ENCODE data around the gene PTPRM.

PTPRM gene

GRCh38 chr18:8381821-8382459 lies 814.8 kb downstream of the PTPRM start:
- DNase-seq, result no peak

- DNase-seq, result no peak
Observed at GRCh38 chr18:8385400-8385799, 818.3 kb downstream of the PTPRM start.

- no peak for DNase-seq
Observed at GRCh38 chr18:8386669-8387380, 819.7 kb downstream of the PTPRM start.

DNA sequence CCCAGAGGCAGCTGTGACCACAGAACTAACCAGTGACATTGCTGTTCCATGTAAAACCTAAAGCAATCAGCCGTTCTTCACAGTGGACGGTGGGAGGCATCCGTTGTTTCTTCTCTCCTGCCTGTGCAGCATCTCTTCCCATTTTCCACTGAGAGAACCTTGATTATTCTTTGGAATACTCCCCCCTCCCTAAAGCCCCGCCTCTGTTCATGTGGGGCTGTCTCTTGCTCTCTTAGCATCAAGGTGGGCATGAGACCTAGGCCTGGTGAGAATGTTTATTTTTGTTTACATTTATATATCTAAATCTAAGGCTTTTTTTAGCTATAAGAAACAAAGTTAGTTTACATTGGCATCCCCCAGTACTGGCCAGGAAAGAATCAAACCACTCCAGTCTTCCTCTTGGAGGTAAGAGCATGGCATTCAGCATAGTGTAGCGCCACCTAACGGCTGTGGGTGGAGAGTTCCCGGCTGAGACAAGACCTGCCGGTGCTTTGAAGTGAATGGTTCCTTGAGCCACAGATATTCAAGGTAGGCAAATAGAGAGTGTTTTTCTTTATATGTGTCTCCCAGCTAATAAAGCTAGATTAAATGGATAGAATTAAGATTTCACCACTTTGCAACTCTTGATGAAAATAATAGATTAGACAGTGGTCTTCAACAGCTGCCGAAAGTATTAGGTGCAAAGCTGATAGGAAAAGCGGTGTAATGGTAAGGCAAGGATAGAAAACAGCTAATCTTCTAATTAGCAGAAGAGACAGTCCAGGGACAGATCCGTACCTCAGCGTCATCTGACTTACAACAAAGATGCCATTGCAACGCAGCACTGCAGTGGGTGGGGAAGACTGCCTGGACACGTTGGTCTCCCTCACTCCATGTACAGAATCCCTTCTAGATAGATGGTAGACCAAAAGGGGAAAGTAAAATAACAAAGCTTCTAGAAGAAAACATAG lies 822.5 kb downstream of the PTPRM start:
- no peak for DNase-seq

DNA sequence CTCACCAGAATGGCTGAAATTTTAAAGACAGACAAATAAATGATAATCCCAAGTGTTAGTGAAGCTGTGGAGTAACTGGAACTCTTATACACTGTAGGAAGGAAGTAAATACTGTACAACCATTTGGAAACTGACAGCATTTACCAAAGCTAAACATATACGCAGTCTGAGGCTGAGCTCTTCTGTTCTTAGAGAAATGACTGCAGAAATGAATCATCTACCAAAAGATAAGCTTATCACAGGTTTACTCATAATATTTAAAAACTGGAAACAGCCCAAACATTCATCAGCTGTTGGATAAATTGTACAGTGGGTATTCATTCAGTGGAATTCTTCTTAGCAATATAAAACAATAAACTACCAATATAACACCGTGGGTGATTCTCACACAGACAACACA lies 824.0 kb downstream of the PTPRM start:
- DNase-seq, result no peak

GRCh38 chr18:8396254-8396653 lies 829.1 kb downstream of the PTPRM start:
- DNase-seq, result no peak

DNA sequence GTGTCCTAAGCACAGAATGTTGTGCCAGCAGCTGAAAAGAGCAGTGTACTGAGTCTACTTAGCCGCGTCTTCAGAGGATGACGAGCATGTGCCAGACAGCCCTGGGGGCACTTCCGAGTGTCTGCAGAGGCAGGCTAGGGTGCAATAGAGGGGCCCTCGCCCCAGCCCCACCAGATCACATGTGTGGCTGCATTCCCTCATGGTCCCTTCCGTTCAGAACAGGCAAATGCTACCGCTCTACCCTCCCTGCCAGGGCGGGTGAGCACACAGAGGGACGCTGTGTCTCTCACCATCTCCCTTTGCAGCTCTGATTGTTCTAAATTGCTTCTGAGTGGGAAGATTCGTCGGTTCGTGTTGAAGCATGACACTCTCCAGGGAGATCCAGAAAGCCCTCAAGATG lies 829.9 kb downstream of the PTPRM start:
- DNase-seq, result no peak

- no peak for DNase-seq
Observed at GRCh38 chr18:8399138-8399537, 832.0 kb downstream of the PTPRM start.

- DNase-seq, result no peak
Observed at GRCh38 chr18:8400193-8400752, 833.2 kb downstream of the PTPRM start.

DNA sequence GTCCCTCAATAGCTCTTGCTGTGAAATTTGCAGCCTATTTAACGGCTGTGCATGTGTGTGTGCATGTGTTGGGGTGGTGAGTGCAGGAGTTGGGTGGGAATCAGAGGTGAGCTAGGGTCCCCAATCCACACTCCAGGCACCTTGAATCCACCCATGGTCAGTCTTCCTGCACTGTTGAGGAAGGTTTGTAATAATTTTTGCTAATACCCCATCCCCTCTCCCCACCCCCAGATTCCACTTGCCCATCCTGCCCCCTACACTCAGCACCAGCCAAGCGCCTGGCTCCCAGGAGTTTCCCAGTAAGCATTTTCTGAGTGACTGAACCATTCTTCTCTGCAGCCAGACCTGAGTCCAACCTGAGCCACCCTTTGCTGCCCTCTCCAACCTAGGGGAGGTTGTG lies 833.7 kb downstream of the PTPRM start:
- DNase-seq, result no peak

GRCh38 chr18:8401606-8402005 lies 834.5 kb downstream of the PTPRM start:
- no peak for DNase-seq

- DNase-seq, result no peak
Observed at GRCh38 chr18:8402237-8402636, 835.1 kb downstream of the PTPRM start.

GRCh38 chr18:8403713-8404112 lies 836.6 kb downstream of the PTPRM start:
- DNase-seq, result no peak

DNA sequence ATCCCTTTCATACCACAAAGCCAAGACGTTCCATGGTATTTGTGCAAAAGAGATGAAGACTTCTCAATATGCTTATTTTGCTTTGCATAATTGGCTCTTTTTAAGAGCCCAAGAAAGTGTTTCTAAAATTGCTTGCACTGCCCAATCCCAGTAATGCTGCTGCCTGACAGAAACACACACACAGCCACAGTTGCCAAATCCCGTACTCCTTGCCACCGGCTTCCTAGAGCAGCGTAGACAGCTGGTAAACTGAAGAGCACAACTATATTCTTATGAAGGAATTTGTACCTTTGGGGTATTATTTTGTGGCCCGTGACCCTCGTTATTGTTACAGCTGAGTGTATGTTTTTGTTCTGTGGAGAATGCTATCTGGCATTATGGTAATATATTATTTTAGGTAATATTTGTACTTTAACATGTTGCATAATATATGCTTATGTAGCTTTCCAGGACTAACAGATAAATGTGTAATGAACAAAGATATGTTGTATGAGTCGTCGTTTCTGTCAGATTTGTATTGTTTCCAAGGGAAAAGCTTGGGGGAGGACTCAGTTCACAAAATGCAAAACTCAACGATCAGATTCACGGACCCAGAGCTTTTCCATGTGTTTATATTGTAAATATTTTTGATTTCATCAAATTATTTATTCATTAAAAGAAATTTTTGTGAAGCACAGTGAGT lies 839.2 kb downstream of the PTPRM start:
- DNase-seq, result no peak

DNA sequence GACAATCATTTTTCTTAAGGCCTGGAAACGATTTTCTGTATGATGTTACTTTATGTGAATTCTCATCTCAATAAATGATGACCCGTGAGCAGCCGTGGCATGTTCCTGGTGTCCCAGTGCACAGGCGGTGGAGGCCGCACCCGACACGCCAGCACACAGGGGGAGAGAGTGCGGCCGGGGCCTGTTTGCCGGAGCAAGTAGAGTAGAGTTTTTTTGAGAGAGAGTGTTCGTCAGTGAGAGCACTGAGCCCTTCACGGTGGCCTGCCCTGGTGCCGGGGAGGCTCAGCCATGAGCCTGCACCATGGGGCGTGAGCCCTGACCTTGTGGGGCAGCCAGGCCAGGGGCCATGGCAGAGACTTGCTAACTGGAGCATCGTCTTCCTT lies 839.7 kb downstream of the PTPRM start:
- DNase-seq, result no peak

- DNase-seq, result no peak
Observed at GRCh38 chr18:8409151-8409550, 842.0 kb downstream of the PTPRM start.

- DNase-seq, result no peak
Observed at GRCh38 chr18:8411492-8411891, 844.4 kb downstream of the PTPRM start.

- DNase-seq, result no peak
Observed at GRCh38 chr18:8412117-8412516, 845.0 kb downstream of the PTPRM start.

- no peak for DNase-seq
Observed at GRCh38 chr18:8413189-8413588, 846.1 kb downstream of the PTPRM start.

DNA sequence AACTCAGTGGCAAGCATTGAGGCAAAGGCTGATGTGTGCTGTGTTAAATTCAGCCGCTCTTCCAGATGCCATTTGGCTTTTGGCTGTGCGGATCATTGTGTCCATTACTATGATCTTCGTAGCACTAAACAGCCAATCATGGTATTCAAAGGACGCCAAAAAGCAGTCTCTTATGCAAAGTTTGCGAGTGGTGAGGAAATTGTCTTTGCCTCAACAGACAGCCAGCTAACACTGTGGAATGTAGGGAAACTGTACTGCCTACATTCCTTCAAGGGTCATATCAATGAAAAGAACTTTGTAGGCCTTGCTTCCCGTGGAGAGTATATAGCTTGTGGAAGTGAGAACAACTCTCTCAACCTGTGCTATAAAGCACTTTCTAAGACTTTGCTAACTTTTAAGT lies 846.6 kb downstream of the PTPRM start:
- no peak for DNase-seq

- no peak for DNase-seq
Observed at GRCh38 chr18:8416212-8417019, 849.3 kb downstream of the PTPRM start.

GRCh38 chr18:8422391-8422790 lies 855.3 kb downstream of the PTPRM start:
- no peak for DNase-seq
